ENCODE measurements around the gene PHACTR4. TPM values are rescaled to one million over a fixed set of nuclear protein-coding genes. Genes with fewer than 3 reads are reported as not detected.

PHACTR4 gene
- total and polyA plus RNA-seq, 2 of the 13 experiments (the other 11 are each of a cell fraction or from before 2014, with no cell fraction given): 13.9 to 17.1 TPM

- TF ChIP-seq ASH2L (IDR thresholded peaks at IDR 0.05; ENCODE audit: insufficient read length, low read depth, low read length) (peak; percentile 89), MAF1 (CRISPR knock-in tag; IDR thresholded peaks at IDR 0.05; ENCODE audit: borderline replicate concordance) (0 out of 2 replicates have a peak, but pooled peaks have one; percentile 20), ZSCAN12 (CRISPR knock-in tag; IDR thresholded peaks at IDR 0.05) (peak; percentile 72; the same call in 1 of the 2 replicates), IRF9 (CRISPR knock-in tag; IDR thresholded peaks at IDR 0.05; ENCODE audit: borderline replicate concordance) (peak; percentile 75; the same call in 1 of the 2 replicates), SMAD1 (CRISPR knock-in tag; IDR thresholded peaks at IDR 0.05; ENCODE audit: borderline replicate concordance, low read depth) (no peak), ATF3 (CRISPR knock-in tag; IDR thresholded peaks at IDR 0.05) (peak; percentile 9; the same call in 1 of the 2 replicates), ZNF710 (CRISPR knock-in tag; IDR thresholded peaks at IDR 0.05; ENCODE audit: borderline replicate concordance) (0 out of 2 replicates have a peak, but pooled peaks have one; percentile 23), ZNF407 (CRISPR knock-in tag; IDR thresholded peaks at IDR 0.05; ENCODE audit: not compliant biosample characterization) (no peak), ZNF367 (CRISPR knock-in tag; IDR thresholded peaks at IDR 0.05; ENCODE audit: borderline replicate concordance) (no peak; the same call in 1 of the 2 replicates), ZMYM4 (CRISPR knock-in tag; IDR thresholded peaks at IDR 0.05) (peak; percentile 59), PLSCR1 (CRISPR knock-in tag; IDR thresholded peaks at IDR 0.05; ENCODE audit: borderline replicate concordance) (no peak), MLX (CRISPR knock-in tag; IDR thresholded peaks at IDR 0.05) (no peak), ZNF232 (CRISPR knock-in tag; IDR thresholded peaks at IDR 0.05; ENCODE audit: borderline replicate concordance) (0 out of 2 replicates have a peak, but pooled peaks have one; percentile 4)
Observed at GRCh38 chr1:28369371-28370238, at the start of gene PHACTR4 (continued).
